ENCODE data around the gene IFT80. TPM values are rescaled to one million over a fixed set of nuclear protein-coding genes. Genes with fewer than 3 reads are reported as not detected.

IFT80 gene
- total and polyA plus RNA-seq, 3 donors from 2014 or later, result 32.0 to 74.9 (median 55.4) TPM

GRCh38 chr3:160312014-160312624 is 86.9 kb downstream of the IFT80 start:
- intact Hi-C loops (cut with DNase I; ENCODE audit: low total_unique reads), result no loop called here
- no peak for TF ChIP-seq POLR2A (IDR thresholded peaks at IDR 0.05)
- TF ChIP-seq, protein P1, sequence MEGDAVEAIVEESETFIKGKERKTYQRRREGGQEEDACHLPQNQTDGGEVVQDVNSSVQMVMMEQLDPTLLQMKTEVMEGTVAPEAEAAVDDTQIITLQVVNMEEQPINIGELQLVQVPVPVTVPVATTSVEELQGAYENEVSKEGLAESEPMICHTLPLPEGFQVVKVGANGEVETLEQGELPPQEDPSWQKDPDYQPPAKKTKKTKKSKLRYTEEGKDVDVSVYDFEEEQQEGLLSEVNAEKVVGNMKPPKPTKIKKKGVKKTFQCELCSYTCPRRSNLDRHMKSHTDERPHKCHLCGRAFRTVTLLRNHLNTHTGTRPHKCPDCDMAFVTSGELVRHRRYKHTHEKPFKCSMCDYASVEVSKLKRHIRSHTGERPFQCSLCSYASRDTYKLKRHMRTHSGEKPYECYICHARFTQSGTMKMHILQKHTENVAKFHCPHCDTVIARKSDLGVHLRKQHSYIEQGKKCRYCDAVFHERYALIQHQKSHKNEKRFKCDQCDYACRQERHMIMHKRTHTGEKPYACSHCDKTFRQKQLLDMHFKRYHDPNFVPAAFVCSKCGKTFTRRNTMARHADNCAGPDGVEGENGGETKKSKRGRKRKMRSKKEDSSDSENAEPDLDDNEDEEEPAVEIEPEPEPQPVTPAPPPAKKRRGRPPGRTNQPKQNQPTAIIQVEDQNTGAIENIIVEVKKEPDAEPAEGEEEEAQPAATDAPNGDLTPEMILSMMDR (IDR thresholded peaks at IDR 0.05), result no peak
- no peak overlapping the region for H3K27ac ChIP-seq
- no peaks in the 10 kb centered on the region for H3K4me1 ChIP-seq
- no peak for DNase-seq
- WGBS, 2 donors, result 79 to 93% methylated on average over 3 to 5 of the region's 5 CpGs
- no peaks in the 10 kb centered on the region for H3K9me3 ChIP-seq
- no peaks in the 10 kb centered on the region for H3K27me3 ChIP-seq
- H3K4me3 ChIP-seq, result no peak overlapping the region
- H3K36me3 ChIP-seq (ENCODE audit: low read depth, missing control alignments), result no peaks in the 10 kb centered on the region

DNA sequence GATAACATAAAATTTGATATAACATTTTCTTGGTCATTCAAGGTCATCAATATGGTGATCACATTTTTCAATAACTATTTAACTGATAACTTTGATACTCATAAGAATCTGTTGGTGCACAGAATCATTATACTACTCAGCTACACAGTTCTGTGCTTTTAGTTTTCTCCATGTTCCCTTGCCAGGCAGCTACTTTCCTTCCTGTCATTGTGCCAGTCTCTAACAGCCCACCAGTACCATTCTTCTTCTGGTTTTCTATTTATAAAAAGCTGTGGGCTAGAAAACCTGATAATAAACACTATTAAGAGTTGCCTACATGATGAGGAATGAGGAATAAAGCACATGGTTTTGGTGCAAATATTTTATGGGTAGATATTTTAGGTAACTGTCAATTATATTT is 96.2 kb downstream of the IFT80 start:
- H3K27ac ChIP-seq, result no peak overlapping the region
- DNase-seq, result no peak

GRCh38 chr3:160296591-160296990 is 102.4 kb downstream of the IFT80 start:
- Histone ChIP-seq H3K4me1 (no peaks in the 10 kb centered on the region), H3K9me3 (no peaks in the 10 kb centered on the region), H3K36me3 (ENCODE audit: low read depth, missing control alignments) (no peaks in the 10 kb centered on the region), H3K27ac (no peak overlapping the region), H3K4me3 (no peak overlapping the region), H3K27me3 (no peaks in the 10 kb centered on the region)
- no peak for TF ChIP-seq POLR2A (IDR thresholded peaks at IDR 0.05)
- TF ChIP-seq, protein P1 (IDR thresholded peaks at IDR 0.05), result no peak
- no peak for DNase-seq
- intact Hi-C loops (cut with DNase I; ENCODE audit: low total_unique reads), result no loop called here

More for the DNA sequence above, 96.2 kb downstream of the IFT80 start:
- TF ChIP-seq, protein P1 (IDR thresholded peaks at IDR 0.05), result no peak
- no peak for TF ChIP-seq POLR2A (IDR thresholded peaks at IDR 0.05)
- Histone ChIP-seq H3K27me3 (no peaks in the 10 kb centered on the region), H3K9me3 (no peaks in the 10 kb centered on the region), H3K4me3 (no peak overlapping the region), H3K4me1 (no peaks in the 10 kb centered on the region), H3K36me3 (ENCODE audit: low read depth, missing control alignments) (no peaks in the 10 kb centered on the region)
- intact Hi-C loops (cut with DNase I; ENCODE audit: low total_unique reads), result no loop called here

DNA sequence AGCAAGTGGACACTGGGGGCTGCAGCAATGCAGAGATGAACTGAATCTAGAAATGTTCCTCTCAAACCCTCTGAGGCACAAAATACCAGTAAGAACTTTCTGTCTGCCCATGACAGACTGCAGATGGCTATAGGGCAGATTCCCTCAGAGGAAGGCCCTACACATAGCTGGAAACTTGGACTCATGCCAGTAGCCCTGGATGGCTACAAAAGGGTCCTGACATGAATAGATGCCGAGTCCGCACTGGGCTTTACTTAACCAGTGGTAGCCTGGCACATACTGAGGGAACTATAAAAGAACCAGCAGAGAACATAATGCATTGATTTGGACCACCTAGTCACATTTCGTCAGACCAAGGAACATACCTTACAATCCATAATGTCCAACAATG is 107.1 kb downstream of the IFT80 start:
- WGBS, 2 donors, result 81 to 89% methylated on average over 3 of the region's 3 CpGs
- intact Hi-C loops (cut with DNase I; ENCODE audit: low total_unique reads), result no loop called here
- H3K27ac ChIP-seq, result no peak overlapping the region
- no peaks in the 10 kb centered on the region for H3K27me3 ChIP-seq
- H3K4me3 ChIP-seq, result no peak overlapping the region
- no peaks in the 10 kb centered on the region for H3K9me3 ChIP-seq
- DNase-seq, result no peak
- TF ChIP-seq POLR2A (IDR thresholded peaks at IDR 0.05), result no peak
- TF ChIP-seq, protein P1 (IDR thresholded peaks at IDR 0.05), result no peak
- H3K4me1 ChIP-seq, result no peaks in the 10 kb centered on the region
- H3K36me3 ChIP-seq (ENCODE audit: low read depth, missing control alignments), result no peaks in the 10 kb centered on the region

- Histone ChIP-seq H3K4me1 (no peaks in the 10 kb centered on the region), H3K4me3 (no peak overlapping the region), H3K36me3 (ENCODE audit: low read depth, missing control alignments) (no peaks in the 10 kb centered on the region), H3K27ac (no peak overlapping the region), H3K27me3 (no peaks in the 10 kb centered on the region), H3K9me3 (no peaks in the 10 kb centered on the region)
- TF ChIP-seq, protein P1 (IDR thresholded peaks at IDR 0.05), result no peak
- no peak for TF ChIP-seq POLR2A (IDR thresholded peaks at IDR 0.05)
- no peak for DNase-seq
- 90 to 91% methylated on average over 5 of the region's 5 CpGs for WGBS, 2 donors
- intact Hi-C loops (cut with DNase I; ENCODE audit: low total_unique reads), result no loop called here
Measured at GRCh38 chr3:160291290-160291908, 107.6 kb downstream of the IFT80 start.
